Effector memory CD8-positive, alpha-beta T cell (primary cell): ENCODE measurements around the gene MRPS12.

Source experiments
- ATAC-seq: fragments of 150-1000 bp; cut with Tn5 transposase; replicated peaks from 2 replicates; pipeline ENCODE4 v1.10.0; 2021; ENCODE audit warnings: mild to moderate bottlenecking, moderate library complexity
- DNase-seq, 3 experiments: peaks; one replicate each; pipeline ENCODE4 v3.0.0; 2021
- H3K27ac Mint-ChIP-seq, 2 donors: one replicate each; pipeline ENCODE4 v1.8.0; 2022; ENCODE audit warnings: mild to moderate bottlenecking in 2 of 2, mixed read lengths in 2 of 2, moderate library complexity in 2 of 2
- H3K27me3 Mint-ChIP-seq, 2 donors: one replicate each; pipeline ENCODE4 v1.8.0; 2022; ENCODE audit warnings: mixed read lengths in 2 of 2
- H3K36me3 Mint-ChIP-seq: one replicate; pipeline ENCODE4 v1.8.0; 2022; ENCODE audit warnings: mild to moderate bottlenecking, moderate library complexity, mixed read lengths; ENCODE audit not compliant: insufficient read depth
- H3K4me1 Mint-ChIP-seq, 2 donors: one replicate each; pipeline ENCODE4 v1.8.0; 2022; ENCODE audit warnings: low read depth in 2 of 2, mixed read lengths in 2 of 2
- H3K4me3 Mint-ChIP-seq, 2 donors: one replicate each; pipeline ENCODE4 v1.8.0; 2022; ENCODE audit warnings: mild to moderate bottlenecking in 2 of 2, mixed read lengths in 2 of 2, moderate library complexity in 2 of 2
- H3K9me3 Mint-ChIP-seq, 2 donors: one replicate each; pipeline ENCODE4 v1.8.0; 2022; ENCODE audit warnings: mixed read lengths in 2 of 2

Gene MRPS12

DNA sequence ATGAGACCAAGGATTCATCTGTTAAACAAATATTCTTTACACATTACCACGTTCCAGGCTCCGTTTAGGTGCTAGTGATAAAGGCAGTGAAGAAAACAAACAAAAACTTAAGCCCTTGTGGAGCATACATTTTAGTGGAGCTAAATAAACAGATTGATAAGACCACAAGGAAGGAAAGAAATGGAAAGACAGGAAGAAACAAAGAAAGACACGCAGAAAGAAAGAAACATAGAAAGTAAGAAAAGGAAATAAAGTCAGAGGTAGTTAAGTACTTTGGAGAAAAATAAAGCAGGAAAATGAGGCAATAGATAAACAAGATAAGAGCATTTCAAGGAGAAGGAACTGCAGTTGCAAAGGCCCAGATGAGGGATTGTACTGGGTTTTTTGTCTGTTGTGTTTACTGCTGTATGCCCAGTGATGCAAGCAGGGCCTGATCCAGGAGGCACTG is 30.0 kb upstream of the MRPS12 start:
- Mint-ChIP-seq H3K36me3 (peaks cover 36% of the 10 kb centered on the region), H3K9me3 (no peaks in the 10 kb centered on the region), H3K4me1 (peaks cover 33 to 41% of the 10 kb centered on the region in 2 donors), H3K27ac (peak overlapping the region; percentile 99 to 100), H3K4me3 (peak overlapping the region; percentile 91 to 96), H3K27me3 (no peaks in the 10 kb centered on the region)
- ATAC-seq (no peak), DNase-seq (no peak)

GRCh38 chr19:38901683-38902082 is 29.1 kb upstream of the MRPS12 start:
- H3K36me3 Mint-ChIP-seq: peaks cover 45% of the 10 kb centered on the region
- DNase-seq (no peak), ATAC-seq (no peak)
- peaks cover 32 to 39% of the 10 kb centered on the region in 2 donors for H3K4me1 Mint-ChIP-seq
- no peaks in the 10 kb centered on the region for H3K9me3 Mint-ChIP-seq
- H3K27ac Mint-ChIP-seq: peak overlapping the region in 1 of 2 donors; percentile 100
- H3K4me3 Mint-ChIP-seq: peak overlapping the region; percentile 62 to 91
- no peaks in the 10 kb centered on the region for H3K27me3 Mint-ChIP-seq

DNA sequence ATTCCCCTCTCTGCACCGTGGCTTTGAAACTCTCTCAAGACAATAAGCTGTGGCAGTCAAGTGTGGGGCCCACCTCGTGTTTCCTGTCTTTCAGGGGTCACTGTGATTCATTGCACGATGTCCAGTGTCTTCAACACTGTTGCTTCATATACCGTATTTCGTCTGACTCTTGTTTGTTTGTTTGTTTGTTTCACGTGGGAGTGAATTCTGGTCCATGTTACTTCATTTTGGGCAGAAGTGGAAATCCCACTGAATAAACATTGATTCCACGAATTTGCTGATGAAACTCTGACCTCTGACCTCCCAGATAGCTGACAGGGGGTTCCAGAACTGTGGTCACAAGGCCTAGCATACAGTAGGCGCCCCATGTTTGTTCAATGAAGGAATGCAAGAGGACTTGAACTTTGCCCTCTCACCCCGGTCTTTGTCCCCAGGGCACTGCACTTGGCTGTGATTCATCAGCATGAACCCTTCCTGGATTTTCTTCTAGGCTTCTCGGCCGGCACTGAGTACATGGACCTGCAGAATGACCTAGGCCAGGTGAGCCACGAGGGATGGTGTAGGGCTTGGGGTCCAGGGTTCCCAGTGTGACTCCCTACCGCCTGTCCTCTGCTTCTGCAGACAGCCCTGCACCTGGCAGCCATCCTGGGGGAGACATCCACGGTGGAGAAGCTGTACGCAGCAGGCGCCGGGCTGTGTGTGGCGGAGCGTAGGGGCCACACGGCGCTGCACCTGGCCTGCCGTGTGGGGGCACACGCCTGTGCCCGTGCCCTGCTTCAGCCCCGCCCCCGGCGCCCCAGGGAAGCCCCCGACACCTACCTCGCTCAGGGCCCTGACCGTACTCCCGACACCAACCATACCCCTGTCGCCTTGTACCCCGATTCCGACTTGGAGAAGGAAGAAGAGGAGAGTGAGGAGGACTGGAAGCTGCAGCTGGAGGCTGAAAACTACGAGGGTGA is 25.9 kb upstream of the MRPS12 start:
- Mint-ChIP-seq H3K9me3 (no peaks in the 10 kb centered on the region), H3K36me3 (peaks cover 57% of the 10 kb centered on the region), H3K27ac (no peak overlapping the region), H3K27me3 (no peaks in the 10 kb centered on the region), H3K4me3 (peak overlapping the region in 1 of 2 donors; percentile 45), H3K4me1 (peaks cover 18% of the 10 kb centered on the region in 2 donors)
- DNase-seq: no peak
- ATAC-seq: no peak

DNA sequence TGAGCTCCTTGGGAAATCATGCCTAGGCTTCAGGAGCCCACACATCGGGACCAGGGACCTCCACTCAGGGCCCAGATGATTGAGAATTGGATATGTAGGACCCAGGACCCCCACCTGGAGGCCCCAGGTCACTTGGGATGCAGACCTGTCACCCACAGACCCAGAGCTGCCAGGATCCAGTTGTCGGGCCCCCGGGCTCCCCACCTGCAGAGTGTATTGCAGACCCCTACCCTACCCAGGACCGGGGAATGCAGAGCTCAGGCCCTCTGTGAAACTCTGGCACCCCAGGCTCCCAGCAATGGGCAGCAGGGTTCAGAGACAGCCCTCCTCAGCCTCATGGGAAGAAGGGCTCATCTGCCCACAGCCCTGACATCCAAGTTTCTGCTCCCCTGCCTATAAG is 25.1 kb upstream of the MRPS12 start:
- no peaks in the 10 kb centered on the region for H3K27me3 Mint-ChIP-seq
- no peaks in the 10 kb centered on the region for H3K9me3 Mint-ChIP-seq
- no peak overlapping the region for H3K27ac Mint-ChIP-seq
- ATAC-seq (no peak), DNase-seq (no peak)
- peaks cover 54% of the 10 kb centered on the region for H3K36me3 Mint-ChIP-seq
- H3K4me1 Mint-ChIP-seq: peaks cover 14% of the 10 kb centered on the region in 2 donors
- H3K4me3 Mint-ChIP-seq: peak overlapping the region in 1 of 2 donors; percentile 45

GRCh38 chr19:38907227-38907626 is 23.5 kb upstream of the MRPS12 start:
- Mint-ChIP-seq H3K4me1 (peaks cover 10% of the 10 kb centered on the region in 2 donors), H3K27me3 (no peaks in the 10 kb centered on the region), H3K27ac (peak overlapping the region; percentile 23 to 60), H3K9me3 (no peaks in the 10 kb centered on the region), H3K4me3 (no peak overlapping the region), H3K36me3 (peaks cover 54% of the 10 kb centered on the region)
- no peak for ATAC-seq
- DNase-seq: no peak

- Mint-ChIP-seq H3K36me3 (peaks cover 54% of the 10 kb centered on the region), H3K9me3 (no peaks in the 10 kb centered on the region), H3K27ac (peak overlapping the region; percentile 23 to 60), H3K4me1 (peaks cover 10% of the 10 kb centered on the region in 2 donors), H3K4me3 (peak overlapping the region in 1 of 2 donors; percentile 27), H3K27me3 (no peaks in the 10 kb centered on the region)
- ATAC-seq (no peak), DNase-seq (no peak)
Observed at GRCh38 chr19:38907670-38908069, 23.1 kb upstream of the MRPS12 start.

DNA sequence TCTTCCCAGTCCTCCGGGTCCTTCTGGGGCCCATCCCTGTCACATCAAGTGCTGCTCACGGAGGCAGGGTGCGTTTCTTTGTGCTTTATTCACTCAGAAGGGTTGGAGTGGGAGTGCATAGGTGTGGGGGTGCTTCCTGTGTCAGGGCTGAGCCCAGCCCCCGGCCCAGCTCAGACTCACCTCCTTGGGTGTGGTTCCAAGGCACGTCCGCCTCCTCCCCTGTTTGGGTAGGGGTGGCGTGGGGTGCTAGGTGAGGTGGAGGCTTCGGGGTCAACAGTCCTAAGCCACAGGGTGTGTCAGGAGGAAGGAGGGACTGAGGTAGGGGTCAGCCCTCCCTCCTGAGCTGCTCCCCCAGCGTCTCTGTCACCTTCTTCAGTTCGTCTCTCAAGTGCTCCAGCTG is 21.8 kb upstream of the MRPS12 start:
- Mint-ChIP-seq H3K9me3 (no peaks in the 10 kb centered on the region), H3K4me3 (no peak overlapping the region), H3K36me3 (peaks cover 50% of the 10 kb centered on the region), H3K27ac (peak overlapping the region in 1 of 2 donors; percentile 60), H3K4me1 (peaks cover 6 to 8% of the 10 kb centered on the region in 2 donors), H3K27me3 (no peaks in the 10 kb centered on the region)
- DNase-seq: no peak
- peak; percentile 39 for ATAC-seq

- H3K9me3 Mint-ChIP-seq: no peaks in the 10 kb centered on the region
- H3K4me1 Mint-ChIP-seq: peaks cover 0 to 3% of the 10 kb centered on the region in 2 donors
- H3K4me3 Mint-ChIP-seq: no peak overlapping the region
- peak overlapping the region in 1 of 2 donors; percentile 30 for H3K27ac Mint-ChIP-seq
- H3K27me3 Mint-ChIP-seq: no peaks in the 10 kb centered on the region
- DNase-seq: no peak
- H3K36me3 Mint-ChIP-seq: peaks cover 38% of the 10 kb centered on the region
- no peak for ATAC-seq
Observed at GRCh38 chr19:38910488-38910887, 20.3 kb upstream of the MRPS12 start.

GRCh38 chr19:38911388-38912001 is 19.2 kb upstream of the MRPS12 start:
- no peak for ATAC-seq

GRCh38 chr19:38912600-38913514 is 17.9 kb upstream of the MRPS12 start:
- Mint-ChIP-seq H3K4me1 (peaks cover 0 to 3% of the 10 kb centered on the region in 2 donors), H3K4me3 (no peak overlapping the region), H3K27me3 (no peaks in the 10 kb centered on the region), H3K27ac (peak overlapping the region; percentile 11 to 16), H3K36me3 (peaks cover 15% of the 10 kb centered on the region), H3K9me3 (no peaks in the 10 kb centered on the region)
- ATAC-seq (no peak), DNase-seq (no peak)

More at GRCh38 chr19:38911388-38912001, 19.2 kb upstream of the MRPS12 start:
- H3K27ac Mint-ChIP-seq: no peak overlapping the region
- H3K4me3 Mint-ChIP-seq: no peak overlapping the region
- H3K27me3 Mint-ChIP-seq: no peaks in the 10 kb centered on the region
- H3K36me3 Mint-ChIP-seq: peaks cover 28% of the 10 kb centered on the region
- H3K9me3 Mint-ChIP-seq: no peaks in the 10 kb centered on the region
- H3K4me1 Mint-ChIP-seq: peaks cover 0 to 3% of the 10 kb centered on the region in 2 donors
- DNase-seq: no peak

GRCh38 chr19:38913958-38914357 is 16.8 kb upstream of the MRPS12 start:
- no peak for ATAC-seq
- Mint-ChIP-seq H3K36me3 (peaks cover 4% of the 10 kb centered on the region), H3K27ac (peak overlapping the region in 1 of 2 donors; percentile 16)

DNA sequence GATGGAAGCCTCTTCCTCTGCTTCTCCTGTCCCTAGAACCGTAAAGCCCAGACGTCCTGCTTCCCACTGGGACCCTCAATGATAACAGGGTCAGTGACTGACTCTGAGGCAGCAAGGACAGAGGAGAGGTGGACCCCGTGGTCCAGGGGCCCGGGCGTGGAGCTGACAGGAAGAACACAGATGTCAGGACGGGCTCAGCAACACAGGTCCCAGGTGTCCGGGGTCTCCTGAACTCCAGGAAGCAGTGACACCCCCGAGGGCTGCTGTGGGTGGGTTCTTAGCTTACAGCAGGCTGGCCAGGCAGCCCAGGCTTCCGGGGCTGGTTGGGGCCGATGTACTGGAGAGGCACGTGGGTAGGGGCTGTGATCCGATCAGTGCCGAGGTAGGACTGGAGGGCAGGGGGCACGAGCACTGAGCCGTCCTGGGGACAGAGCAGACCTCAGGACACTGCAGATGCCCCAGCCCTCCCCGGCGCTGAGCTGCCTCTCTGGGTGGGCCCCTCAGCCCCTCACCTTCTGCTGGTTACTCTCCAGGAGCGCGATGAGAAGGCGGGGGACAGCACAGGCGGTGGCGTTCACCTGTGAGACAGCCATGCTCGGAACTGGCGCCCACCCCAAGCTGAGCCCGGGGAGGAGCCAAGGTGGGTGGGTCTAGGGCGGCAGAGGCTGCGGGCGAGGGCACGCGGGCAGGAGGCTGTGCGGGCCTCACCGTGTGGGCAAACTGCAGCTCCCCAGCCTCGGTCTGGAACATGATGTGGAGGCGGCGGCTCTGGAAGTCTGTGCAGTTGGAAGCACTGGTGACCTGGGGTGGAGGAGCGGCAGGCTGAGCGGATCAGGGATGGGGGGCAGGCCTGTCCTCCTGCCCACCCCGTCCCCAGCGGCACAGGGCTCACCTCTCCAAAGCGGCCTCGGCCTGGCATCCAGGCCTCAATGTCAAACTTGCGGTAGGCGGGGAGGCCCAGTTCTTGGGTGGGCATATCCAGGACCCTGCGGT is 15.1 kb upstream of the MRPS12 start:
- Mint-ChIP-seq H3K4me1 (peaks cover 0 to 5% of the 10 kb centered on the region in 2 donors), H3K27me3 (no peaks in the 10 kb centered on the region), H3K9me3 (no peaks in the 10 kb centered on the region), H3K27ac (peak overlapping the region in 1 of 2 donors; percentile 32), H3K4me3 (no peak overlapping the region), H3K36me3 (no peaks in the 10 kb centered on the region)
- no peak for ATAC-seq
- DNase-seq: no peak

More at GRCh38 chr19:38913958-38914357, 16.8 kb upstream of the MRPS12 start:
- Mint-ChIP-seq H3K4me1 (peaks cover 0 to 2% of the 10 kb centered on the region in 2 donors), H3K27me3 (no peaks in the 10 kb centered on the region), H3K9me3 (no peaks in the 10 kb centered on the region), H3K4me3 (no peak overlapping the region)
- DNase-seq: no peak
